SK-N-SH (cell line): ENCODE measurements around the gene EHD2. TPM values are rescaled to one million over a fixed set of nuclear protein-coding genes. Genes with fewer than 3 reads are reported as not detected.

Experiments
- ELF1 ChIP-seq: IDR thresholded peaks from 2 replicates; pipeline ENCODE4 v1.4.0; 2012
- FOSL2 ChIP-seq: IDR thresholded peaks from 2 replicates; pipeline ENCODE4 v1.4.0; 2012; ENCODE audit warnings: low read depth, mild to moderate bottlenecking, moderate library complexity, borderline replicate concordance
- FOXM1 ChIP-seq: IDR thresholded peaks from 2 replicates; pipeline ENCODE4 v1.4.0; 2012; ENCODE audit warnings: low read depth, mild to moderate bottlenecking
- RCOR1 ChIP-seq: fragments of 150-350 bp; IDR thresholded peaks from 2 replicates; pipeline ENCODE4 v1.6.1; 2017; ENCODE audit warnings: antibody characterized with exemption, low read length
- REST ChIP-seq: IDR thresholded peaks from 2 replicates; pipeline ENCODE4 v1.6.1; 2012; ENCODE audit warnings: mild to moderate bottlenecking, low read depth, low read length, moderate library complexity
- RXRA ChIP-seq: IDR thresholded peaks from 2 replicates; pipeline ENCODE4 v1.4.0; 2012; ENCODE audit warnings: low read depth, mild to moderate bottlenecking, borderline replicate concordance
- TAF1 ChIP-seq: IDR thresholded peaks from 2 replicates; pipeline ENCODE4 v1.6.1; 2012; ENCODE audit warnings: low read depth, mild to moderate bottlenecking, low read length, moderate library complexity, borderline replicate concordance
- polyA plus RNA-seq, 3 experiments: library from polyadenylated mRNA; depleted of rRNA; stranded (reverse); fragments of >200 nt; gene quantifications; 2 replicates each; pipeline ENCODE4 v1.2.3, GENCODE V29; 2012
- TF ChIP-seq, protein P1 (sequence below): fragments of 150-350 bp; IDR thresholded peaks from 2 replicates; pipeline ENCODE4 v1.6.1; 2016; ENCODE audit warnings: mild to moderate bottlenecking, low read depth, low read length
- TF ChIP-seq, protein P2 (sequence below): IDR thresholded peaks from 2 replicates; pipeline ENCODE4 v1.4.0; 2012; ENCODE audit warnings: low read depth, borderline replicate concordance
- TF ChIP-seq, protein P3 (sequence below): IDR thresholded peaks from 2 replicates; pipeline ENCODE4 v1.4.0; 2012; ENCODE audit warnings: low read depth
- TF ChIP-seq, protein P4 (sequence below): fragments of 200-600 bp; sonication (generic); IDR thresholded peaks from 2 replicates; pipeline ENCODE4 v1.6.1; 2017; ENCODE audit warnings: antibody characterized with exemption, mild to moderate bottlenecking, moderate library complexity

EHD2 gene
- polyA plus RNA-seq, 1 of the 3 experiments (the other 2 are of a cell fraction): 55.5 TPM

GRCh38 chr19:47719047-47719859 is 6.0 kb downstream of the EHD2 start (continued):
- TF ChIP-seq, protein P1, sequence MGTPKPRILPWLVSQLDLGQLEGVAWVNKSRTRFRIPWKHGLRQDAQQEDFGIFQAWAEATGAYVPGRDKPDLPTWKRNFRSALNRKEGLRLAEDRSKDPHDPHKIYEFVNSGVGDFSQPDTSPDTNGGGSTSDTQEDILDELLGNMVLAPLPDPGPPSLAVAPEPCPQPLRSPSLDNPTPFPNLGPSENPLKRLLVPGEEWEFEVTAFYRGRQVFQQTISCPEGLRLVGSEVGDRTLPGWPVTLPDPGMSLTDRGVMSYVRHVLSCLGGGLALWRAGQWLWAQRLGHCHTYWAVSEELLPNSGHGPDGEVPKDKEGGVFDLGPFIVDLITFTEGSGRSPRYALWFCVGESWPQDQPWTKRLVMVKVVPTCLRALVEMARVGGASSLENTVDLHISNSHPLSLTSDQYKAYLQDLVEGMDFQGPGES: no peak
- TF ChIP-seq, protein P2, sequence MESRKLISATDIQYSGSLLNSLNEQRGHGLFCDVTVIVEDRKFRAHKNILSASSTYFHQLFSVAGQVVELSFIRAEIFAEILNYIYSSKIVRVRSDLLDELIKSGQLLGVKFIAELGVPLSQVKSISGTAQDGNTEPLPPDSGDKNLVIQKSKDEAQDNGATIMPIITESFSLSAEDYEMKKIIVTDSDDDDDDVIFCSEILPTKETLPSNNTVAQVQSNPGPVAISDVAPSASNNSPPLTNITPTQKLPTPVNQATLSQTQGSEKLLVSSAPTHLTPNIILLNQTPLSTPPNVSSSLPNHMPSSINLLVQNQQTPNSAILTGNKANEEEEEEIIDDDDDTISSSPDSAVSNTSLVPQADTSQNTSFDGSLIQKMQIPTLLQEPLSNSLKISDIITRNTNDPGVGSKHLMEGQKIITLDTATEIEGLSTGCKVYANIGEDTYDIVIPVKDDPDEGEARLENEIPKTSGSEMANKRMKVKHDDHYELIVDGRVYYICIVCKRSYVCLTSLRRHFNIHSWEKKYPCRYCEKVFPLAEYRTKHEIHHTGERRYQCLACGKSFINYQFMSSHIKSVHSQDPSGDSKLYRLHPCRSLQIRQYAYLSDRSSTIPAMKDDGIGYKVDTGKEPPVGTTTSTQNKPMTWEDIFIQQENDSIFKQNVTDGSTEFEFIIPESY: 0 out of 2 replicates have a peak, but pooled peaks have one; percentile 21
- TF ChIP-seq, protein P3, sequence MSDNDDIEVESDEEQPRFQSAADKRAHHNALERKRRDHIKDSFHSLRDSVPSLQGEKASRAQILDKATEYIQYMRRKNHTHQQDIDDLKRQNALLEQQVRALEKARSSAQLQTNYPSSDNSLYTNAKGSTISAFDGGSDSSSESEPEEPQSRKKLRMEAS: peak; percentile 100
- TF ChIP-seq REST (peak; percentile 74; the same call in 1 of the 2 replicates), FOXM1 (no peak), FOSL2 (peak; percentile 59; the same call in 1 of the 2 replicates), TAF1 (peak; percentile 35; the same call in 1 of the 2 replicates), RXRA (no peak), RCOR1 (peak; percentile 84), ELF1 (no peak)
- TF ChIP-seq, protein P4, sequence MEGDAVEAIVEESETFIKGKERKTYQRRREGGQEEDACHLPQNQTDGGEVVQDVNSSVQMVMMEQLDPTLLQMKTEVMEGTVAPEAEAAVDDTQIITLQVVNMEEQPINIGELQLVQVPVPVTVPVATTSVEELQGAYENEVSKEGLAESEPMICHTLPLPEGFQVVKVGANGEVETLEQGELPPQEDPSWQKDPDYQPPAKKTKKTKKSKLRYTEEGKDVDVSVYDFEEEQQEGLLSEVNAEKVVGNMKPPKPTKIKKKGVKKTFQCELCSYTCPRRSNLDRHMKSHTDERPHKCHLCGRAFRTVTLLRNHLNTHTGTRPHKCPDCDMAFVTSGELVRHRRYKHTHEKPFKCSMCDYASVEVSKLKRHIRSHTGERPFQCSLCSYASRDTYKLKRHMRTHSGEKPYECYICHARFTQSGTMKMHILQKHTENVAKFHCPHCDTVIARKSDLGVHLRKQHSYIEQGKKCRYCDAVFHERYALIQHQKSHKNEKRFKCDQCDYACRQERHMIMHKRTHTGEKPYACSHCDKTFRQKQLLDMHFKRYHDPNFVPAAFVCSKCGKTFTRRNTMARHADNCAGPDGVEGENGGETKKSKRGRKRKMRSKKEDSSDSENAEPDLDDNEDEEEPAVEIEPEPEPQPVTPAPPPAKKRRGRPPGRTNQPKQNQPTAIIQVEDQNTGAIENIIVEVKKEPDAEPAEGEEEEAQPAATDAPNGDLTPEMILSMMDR: no peak
